OCI-LY3 (cell line): ENCODE measurements around the gene FCRL5.

Experiments
- EZH2phosphoT487 ChIP-seq: fragments of 200-600 bp; shearing (Covaris generic); IDR thresholded peaks from 2 replicates; pipeline ENCODE4 v1.6.1; 2018; ENCODE audit warnings: antibody characterized with exemption, mixed run types, low read depth
- TF ChIP-seq, protein P1 (sequence below): fragments of 200-600, 300-600 bp; sonication (generic); IDR thresholded peaks from 2 replicates; pipeline ENCODE4 v1.5.1; 2014; ENCODE audit warnings: antibody characterized with exemption, low read length, low read depth

DNA sequence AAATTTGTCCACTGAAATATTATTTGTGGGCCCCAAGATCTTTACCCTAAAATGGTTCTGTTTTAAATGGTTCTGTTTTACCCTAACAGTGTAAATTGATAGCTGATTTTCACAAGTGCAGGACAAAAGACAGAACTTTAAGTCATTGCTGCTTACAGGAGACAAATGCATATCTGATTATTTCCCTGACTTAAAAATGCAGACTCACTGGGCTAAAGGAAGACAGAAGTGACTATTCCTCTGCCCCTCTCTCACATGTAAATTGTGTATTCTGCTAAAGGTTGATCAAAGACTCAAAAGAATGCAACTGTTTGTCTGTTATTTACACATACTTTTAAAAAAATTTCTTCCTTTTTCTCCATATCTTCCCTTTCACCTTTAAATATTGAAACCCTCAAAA, 12.7 kb downstream of the FCRL5 start:
- TF ChIP-seq, protein P1, sequence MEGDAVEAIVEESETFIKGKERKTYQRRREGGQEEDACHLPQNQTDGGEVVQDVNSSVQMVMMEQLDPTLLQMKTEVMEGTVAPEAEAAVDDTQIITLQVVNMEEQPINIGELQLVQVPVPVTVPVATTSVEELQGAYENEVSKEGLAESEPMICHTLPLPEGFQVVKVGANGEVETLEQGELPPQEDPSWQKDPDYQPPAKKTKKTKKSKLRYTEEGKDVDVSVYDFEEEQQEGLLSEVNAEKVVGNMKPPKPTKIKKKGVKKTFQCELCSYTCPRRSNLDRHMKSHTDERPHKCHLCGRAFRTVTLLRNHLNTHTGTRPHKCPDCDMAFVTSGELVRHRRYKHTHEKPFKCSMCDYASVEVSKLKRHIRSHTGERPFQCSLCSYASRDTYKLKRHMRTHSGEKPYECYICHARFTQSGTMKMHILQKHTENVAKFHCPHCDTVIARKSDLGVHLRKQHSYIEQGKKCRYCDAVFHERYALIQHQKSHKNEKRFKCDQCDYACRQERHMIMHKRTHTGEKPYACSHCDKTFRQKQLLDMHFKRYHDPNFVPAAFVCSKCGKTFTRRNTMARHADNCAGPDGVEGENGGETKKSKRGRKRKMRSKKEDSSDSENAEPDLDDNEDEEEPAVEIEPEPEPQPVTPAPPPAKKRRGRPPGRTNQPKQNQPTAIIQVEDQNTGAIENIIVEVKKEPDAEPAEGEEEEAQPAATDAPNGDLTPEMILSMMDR = no peak
- no peak for TF ChIP-seq EZH2phosphoT487
